ENCODE measurements around the gene NMNAT2. TPM values are rescaled to one million over a fixed set of nuclear protein-coding genes. Genes with fewer than 3 reads are reported as not detected.

NMNAT2 gene
- total and polyA plus RNA-seq, 2 of the 4 experiments (the other 2 are of a cell fraction), result 0.36 to 2.4 TPM

DNA sequence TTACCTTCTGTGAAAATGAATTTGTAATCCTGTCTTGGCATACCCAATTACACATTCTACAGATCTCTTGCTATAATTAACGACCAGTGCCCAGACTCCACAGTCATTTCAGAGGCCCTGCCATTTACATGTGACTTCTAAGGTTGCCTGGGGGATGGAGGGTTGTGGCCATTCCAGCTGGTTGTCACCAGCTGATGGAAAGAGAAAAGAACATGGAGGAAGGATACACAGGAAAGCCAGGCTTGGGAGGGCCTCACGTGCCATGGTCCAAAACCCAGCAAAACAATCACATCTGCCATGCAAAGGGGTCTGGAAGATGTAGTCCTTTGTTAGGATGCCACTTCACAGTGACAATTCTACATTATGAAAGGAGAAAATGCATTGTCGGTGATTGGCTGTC, 172.8 kb downstream of the NMNAT2 start:
- POLR2A ChIA-PET (ENCODE audit: unreplicated experiment), result no interaction called here
- no peaks in the 10 kb centered on the region; the same call in 1 of the 2 replicates for H3K9me1 ChIP-seq (ENCODE audit: insufficient read depth, low read length)
- no peak overlapping the region for H4K5ac ChIP-seq (ENCODE audit: low read depth, low read length)
- H2AFZ ChIP-seq (replicated peaks; ENCODE audit: low read length, poor library complexity), result no peak overlapping the region
- dilution Hi-C loops (cut with HindIII; ENCODE audit: low sequenced_read_pairs, unreplicated experiment), result no loop called here
- CTCF ChIA-PET, result interaction anchor here (2.3 kb wide), 1 partner anchor 10 kb away, joined by 7 read pairs; no protein-coding TSS in a partner anchor
- no TSS peak for BruUV-seq (replicated peaks)
- H3K23ac ChIP-seq (ENCODE audit: low read depth, low read length), result no peak overlapping the region
- no peak overlapping the region for H3K14ac ChIP-seq (replicated peaks; ENCODE audit: low read depth, low read length)
- H3K9me3 ChIP-seq (ENCODE audit: control insufficient read depth, insufficient read depth, low read length), result peaks cover 2% of the 10 kb centered on the region; the same call in 1 of the 2 replicates
- H3K79me1 ChIP-seq (ENCODE audit: low read depth in 1 of 2, low read length in 2 of 2), result no peaks in the 10 kb centered on the region
- H3K27ac ChIP-seq (ENCODE audit: insufficient read depth, low read length), result no peak overlapping the region
- H3K4me1 ChIP-seq (ENCODE audit: control insufficient read depth, insufficient read depth, low read length), result no peaks in the 10 kb centered on the region
- no peak overlapping the region for H4K91ac ChIP-seq (ENCODE audit: insufficient read depth, low read depth, low read length)
- TF ChIP-seq MAFK (IDR thresholded peaks at IDR 0.05; ENCODE audit: low read depth, low read length) (no peak), CEBPB (IDR thresholded peaks at IDR 0.05; ENCODE audit: low read depth, low read length) (no peak), RAD21 (IDR thresholded peaks at IDR 0.05; ENCODE audit: low read length) (no peak), POLR2A (IDR thresholded peaks at IDR 0.05; ENCODE audit: low read depth, low read length) (no peak), RFX5 (IDR thresholded peaks at IDR 0.05; ENCODE audit: low read depth, low read length) (no peak), NFE2L2 (IDR thresholded peaks at IDR 0.05; ENCODE audit: low read depth, low read length) (no peak), SMC3 (IDR thresholded peaks at IDR 0.05; ENCODE audit: low read depth, low read length) (no peak), BHLHE40 (IDR thresholded peaks at IDR 0.05; ENCODE audit: low read depth, low read length) (no peak), MAZ (IDR thresholded peaks at IDR 0.05; ENCODE audit: borderline replicate concordance, low read depth, low read length) (no peak), FOS (IDR thresholded peaks at IDR 0.05; ENCODE audit: low read depth, low read length) (no peak), USF2 (IDR thresholded peaks at IDR 0.05; ENCODE audit: low read depth, low read length) (no peak), CHD1 (IDR thresholded peaks at IDR 0.05; ENCODE audit: low read depth, low read length) (no peak), ELK1 (IDR thresholded peaks at IDR 0.05; ENCODE audit: borderline replicate concordance, low read depth, low read length) (no peak), RCOR1 (IDR thresholded peaks at IDR 0.05; ENCODE audit: insufficient replicate concordance, low read length) (no peak), MXI1 (IDR thresholded peaks at IDR 0.05; ENCODE audit: borderline replicate concordance, low read depth, low read length) (no peak)
- TF ChIP-seq, protein P1, sequence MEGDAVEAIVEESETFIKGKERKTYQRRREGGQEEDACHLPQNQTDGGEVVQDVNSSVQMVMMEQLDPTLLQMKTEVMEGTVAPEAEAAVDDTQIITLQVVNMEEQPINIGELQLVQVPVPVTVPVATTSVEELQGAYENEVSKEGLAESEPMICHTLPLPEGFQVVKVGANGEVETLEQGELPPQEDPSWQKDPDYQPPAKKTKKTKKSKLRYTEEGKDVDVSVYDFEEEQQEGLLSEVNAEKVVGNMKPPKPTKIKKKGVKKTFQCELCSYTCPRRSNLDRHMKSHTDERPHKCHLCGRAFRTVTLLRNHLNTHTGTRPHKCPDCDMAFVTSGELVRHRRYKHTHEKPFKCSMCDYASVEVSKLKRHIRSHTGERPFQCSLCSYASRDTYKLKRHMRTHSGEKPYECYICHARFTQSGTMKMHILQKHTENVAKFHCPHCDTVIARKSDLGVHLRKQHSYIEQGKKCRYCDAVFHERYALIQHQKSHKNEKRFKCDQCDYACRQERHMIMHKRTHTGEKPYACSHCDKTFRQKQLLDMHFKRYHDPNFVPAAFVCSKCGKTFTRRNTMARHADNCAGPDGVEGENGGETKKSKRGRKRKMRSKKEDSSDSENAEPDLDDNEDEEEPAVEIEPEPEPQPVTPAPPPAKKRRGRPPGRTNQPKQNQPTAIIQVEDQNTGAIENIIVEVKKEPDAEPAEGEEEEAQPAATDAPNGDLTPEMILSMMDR (conservative IDR thresholded peaks at IDR 0.05; ENCODE audit: low read depth, low read length), result no peak
- H3K56ac ChIP-seq (ENCODE audit: extremely low read depth, insufficient read depth, low read length), result no peak overlapping the region
- H2AK9ac ChIP-seq (replicated peaks; ENCODE audit: low read depth, low read length, poor library complexity), result no peak overlapping the region
- no peak overlapping the region for H2BK15ac ChIP-seq (ENCODE audit: low read depth, low read length)
- no CpG with 5 or more reads among the region's 3 CpGs for WGBS, 2 experiments (ENCODE audit: extremely low coverage in 2 of 2, insufficient read length in 1 of 2)
- DNase-seq (no peak), ATAC-seq (ENCODE audit: low read depth) (no peak)
- H3K4me2 ChIP-seq (ENCODE audit: low read depth, low read length), result no peak overlapping the region
- no peak overlapping the region for H3K9ac ChIP-seq (ENCODE audit: low read depth, low read length)
- no peak overlapping the region for H3K4me3 ChIP-seq (ENCODE audit: insufficient read depth, low read depth, low read length)
- in situ Hi-C loops (cut with MboI; ENCODE audit: low sequenced_read_pairs), result loop anchor here (25.0 kb wide), 1 partner anchor 283 kb away; the partner anchor contains the start of gene SHCBP1L
- H2BK120ac ChIP-seq (ENCODE audit: low read depth, low read length), result no peak overlapping the region
- H3K36me3 ChIP-seq (ENCODE audit: control insufficient read depth, insufficient read depth, low read length), result no peaks in the 10 kb centered on the region
- no peak overlapping the region for H3K18ac ChIP-seq (ENCODE audit: low read depth, low read length)
- no peak overlapping the region for H3K4ac ChIP-seq (ENCODE audit: low read depth, low read length)
- no peaks in the 10 kb centered on the region for H3K27me3 ChIP-seq (ENCODE audit: control insufficient read depth, insufficient read depth, low read length)
- no peak overlapping the region for H4K8ac ChIP-seq (ENCODE audit: low read depth in 2 of 2, low read length in 2 of 2)
- 0 out of 2 replicates have a peak overlapping the region, but pooled peaks have one; percentile 14 for H2BK20ac ChIP-seq (ENCODE audit: low read depth, low read length)
- no peak overlapping the region for H2BK5ac ChIP-seq (ENCODE audit: low read depth, low read length, poor library complexity, severe bottlenecking)
- H4K20me1 ChIP-seq (ENCODE audit: insufficient read depth, low read length), result no peaks in the 10 kb centered on the region
- H2AK5ac ChIP-seq (ENCODE audit: low read depth, low read length), result no peak overlapping the region; the same call in 1 of the 2 replicates
- intact Hi-C loops (cut with micrococcal nuclease), result no loop called here

Measured in IMR-90 (cell line).